OCI-LY3 (cell line): ENCODE results near the gene RPUSD1.
A peak's percentile ranks its signal among the peaks of the same experiment; 100 is the strongest.

Source experiments
- H2AFZ ChIP-seq: fragments of 200-600, 300-600 bp; shearing (Covaris generic); 2 replicates; pipeline ENCODE4 v1.6.0; 2014; ENCODE audit warnings: antibody characterized with exemption, low read depth, low read length
- H3K27ac ChIP-seq: fragments of 200-600, 300-600 bp; sonication (generic); 2 replicates; pipeline ENCODE4 v1.5.1; 2014; ENCODE audit warnings: mild to moderate bottlenecking, low read length, moderate library complexity, mixed read lengths
- H3K27me3 ChIP-seq: fragments of 200-600, 300-600 bp; sonication (generic); 2 replicates; pipeline ENCODE4 v1.6.1; 2014; ENCODE audit warnings: low read depth, low read length, mixed read lengths
- H3K36me3 ChIP-seq: fragments of 200-600, 300-600 bp; sonication (generic); replicated peaks from 2 replicates; pipeline ENCODE3; 2014; ENCODE audit warnings: low read depth, low read length, mixed read lengths
- H3K4me1 ChIP-seq: fragments of 300-600, 200-600 bp; sonication (generic); 2 replicates; pipeline ENCODE4 v1.6.1; 2014; ENCODE audit warnings: low read length, mixed read lengths
- H3K4me2 ChIP-seq: fragments of 200-600, 300-600 bp; sonication (generic); 2 replicates; pipeline ENCODE4 v1.6.1; 2014; ENCODE audit warnings: low read length, mixed read lengths
- H3K4me3 ChIP-seq: fragments of 300-600, 200-600 bp; sonication (generic); 2 replicates; pipeline ENCODE4 v1.5.1; 2014; ENCODE audit warnings: antibody characterized with exemption, mild to moderate bottlenecking, low read length, moderate library complexity
- H3K79me2 ChIP-seq: fragments of 300-600, 200-600 bp; shearing (Covaris generic); 2 replicates; pipeline ENCODE4 v1.6.1; 2014; ENCODE audit warnings: mild to moderate bottlenecking, low read length, mixed read lengths
- H3K9ac ChIP-seq: fragments of 300-600, 200-600 bp; shearing (Covaris generic); 2 replicates; pipeline ENCODE4 v1.6.0; 2014; ENCODE audit warnings: mild to moderate bottlenecking, low read length, moderate library complexity
- H3K9me3 ChIP-seq: fragments of 200-600, 300-600 bp; shearing (Covaris generic); 2 replicates; pipeline ENCODE4 v1.6.1; 2014; ENCODE audit warnings: low read length, mixed read lengths; ENCODE audit not compliant: insufficient read depth
- H4K20me1 ChIP-seq: fragments of 200-600, 300-600 bp; sonication (generic); 2 replicates; pipeline ENCODE4 v1.6.1; 2016; ENCODE audit warnings: low read length, mixed read lengths; ENCODE audit not compliant: insufficient read depth
- EZH2phosphoT487 ChIP-seq: fragments of 200-600 bp; shearing (Covaris generic); IDR thresholded peaks from 2 replicates; pipeline ENCODE4 v1.6.1; 2018; ENCODE audit warnings: antibody characterized with exemption, mixed run types, low read depth
- TF ChIP-seq, protein P1 (sequence below): fragments of 200-600, 300-600 bp; sonication (generic); IDR thresholded peaks from 2 replicates; pipeline ENCODE4 v1.5.1; 2014; ENCODE audit warnings: antibody characterized with exemption, low read length, low read depth

Gene RPUSD1

DNA sequence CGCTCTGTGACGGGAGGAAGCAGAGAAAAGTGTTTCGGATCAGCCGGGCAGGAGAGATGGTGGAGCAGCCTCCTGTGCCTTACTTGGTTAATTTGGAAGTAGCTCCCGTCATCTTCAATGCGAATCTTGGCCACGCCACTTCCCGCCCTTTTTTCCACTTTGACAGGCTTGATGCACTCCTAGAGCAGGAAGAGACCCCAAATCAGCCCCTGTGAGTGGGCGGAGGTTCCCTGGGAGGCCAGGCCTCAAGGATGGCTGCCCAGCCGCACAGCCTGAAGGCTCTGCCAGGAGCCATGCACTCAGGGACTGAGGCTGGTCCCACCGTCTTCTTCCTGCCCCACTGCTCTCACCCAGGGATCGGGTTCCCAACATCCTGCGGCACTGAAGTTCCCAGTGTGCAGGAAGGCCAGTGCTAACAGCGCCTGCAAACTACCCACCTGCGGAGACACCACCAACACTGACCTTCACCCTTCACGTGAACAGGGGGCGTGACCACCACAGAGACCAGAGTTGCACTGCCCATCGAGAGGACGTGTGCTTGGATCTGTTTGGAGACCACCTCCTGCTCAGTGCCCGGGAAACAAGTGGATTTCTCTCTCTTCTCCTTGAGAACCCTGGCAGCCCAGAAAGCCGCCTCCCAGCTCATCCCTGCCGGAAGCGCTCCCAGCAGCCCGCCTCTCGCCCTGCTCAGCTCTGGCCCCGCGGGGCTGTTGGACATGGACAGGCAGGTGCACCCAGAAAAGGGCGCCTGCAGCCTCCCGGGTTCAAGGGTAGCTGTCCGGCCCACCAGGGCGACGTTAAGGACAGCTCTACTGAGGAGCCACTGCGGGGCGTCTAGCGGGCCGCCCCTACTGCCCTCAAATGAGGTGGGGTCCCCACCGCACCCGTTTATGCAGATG is 48.4 kb downstream of the RPUSD1 start:
- peaks cover 11% of the 10 kb centered on the region for H3K36me3 ChIP-seq
- H3K27me3 ChIP-seq = no peaks in the 10 kb centered on the region
- H3K4me3 ChIP-seq = peak overlapping the region; percentile 80
- H3K4me1 ChIP-seq = peaks cover 30% of the 10 kb centered on the region
- H3K9ac ChIP-seq = peak overlapping the region; percentile 82
- TF ChIP-seq, protein P1, sequence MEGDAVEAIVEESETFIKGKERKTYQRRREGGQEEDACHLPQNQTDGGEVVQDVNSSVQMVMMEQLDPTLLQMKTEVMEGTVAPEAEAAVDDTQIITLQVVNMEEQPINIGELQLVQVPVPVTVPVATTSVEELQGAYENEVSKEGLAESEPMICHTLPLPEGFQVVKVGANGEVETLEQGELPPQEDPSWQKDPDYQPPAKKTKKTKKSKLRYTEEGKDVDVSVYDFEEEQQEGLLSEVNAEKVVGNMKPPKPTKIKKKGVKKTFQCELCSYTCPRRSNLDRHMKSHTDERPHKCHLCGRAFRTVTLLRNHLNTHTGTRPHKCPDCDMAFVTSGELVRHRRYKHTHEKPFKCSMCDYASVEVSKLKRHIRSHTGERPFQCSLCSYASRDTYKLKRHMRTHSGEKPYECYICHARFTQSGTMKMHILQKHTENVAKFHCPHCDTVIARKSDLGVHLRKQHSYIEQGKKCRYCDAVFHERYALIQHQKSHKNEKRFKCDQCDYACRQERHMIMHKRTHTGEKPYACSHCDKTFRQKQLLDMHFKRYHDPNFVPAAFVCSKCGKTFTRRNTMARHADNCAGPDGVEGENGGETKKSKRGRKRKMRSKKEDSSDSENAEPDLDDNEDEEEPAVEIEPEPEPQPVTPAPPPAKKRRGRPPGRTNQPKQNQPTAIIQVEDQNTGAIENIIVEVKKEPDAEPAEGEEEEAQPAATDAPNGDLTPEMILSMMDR = no peak
- TF ChIP-seq EZH2phosphoT487 = no peak
- H3K27ac ChIP-seq = no peak overlapping the region
- H3K79me2 ChIP-seq = peaks cover 8% of the 10 kb centered on the region; the same call in 1 of the 2 replicates
- H3K9me3 ChIP-seq = no peaks in the 10 kb centered on the region
- H4K20me1 ChIP-seq = no peaks in the 10 kb centered on the region
- no peak overlapping the region for H2AFZ ChIP-seq
- H3K4me2 ChIP-seq = peak overlapping the region; percentile 93

DNA sequence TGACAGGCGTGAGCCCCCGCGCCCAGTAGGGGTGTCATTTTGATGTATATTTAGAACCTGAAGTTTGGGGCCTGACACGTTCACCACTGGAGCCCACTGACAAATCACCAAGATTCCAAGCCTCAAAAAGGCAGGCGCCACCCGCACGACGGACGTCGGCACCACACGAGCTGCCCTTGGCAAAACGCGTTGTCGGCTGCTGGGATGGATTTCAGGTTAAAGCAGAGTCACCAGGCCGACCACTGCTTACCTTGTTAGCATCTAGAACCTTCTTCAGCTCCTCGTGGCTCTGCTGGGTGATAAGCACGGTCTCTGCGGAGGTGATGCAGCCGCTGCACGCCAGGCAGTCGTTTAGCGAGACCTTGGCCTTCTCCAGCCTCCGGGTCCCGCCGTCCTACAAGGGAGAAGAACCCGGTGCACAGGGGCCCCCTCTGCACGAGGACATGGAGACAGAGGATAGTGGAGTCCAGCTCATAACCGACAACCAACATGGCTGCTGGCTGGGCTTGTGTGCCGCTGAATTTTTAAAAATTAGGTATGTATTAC is 51.2 kb downstream of the RPUSD1 start:
- Histone ChIP-seq H3K9me3 (no peaks in the 10 kb centered on the region), H2AFZ (no peak overlapping the region), H3K4me3 (no peak overlapping the region), H3K27ac (peak overlapping the region; percentile 66; the same call in 1 of the 2 replicates), H3K27me3 (no peaks in the 10 kb centered on the region), H3K36me3 (peaks cover 11% of the 10 kb centered on the region), H4K20me1 (no peaks in the 10 kb centered on the region), H3K4me1 (peaks cover 30% of the 10 kb centered on the region), H3K9ac (no peak overlapping the region), H3K79me2 (peaks cover 8% of the 10 kb centered on the region; the same call in 1 of the 2 replicates), H3K4me2 (no peak overlapping the region)
- TF ChIP-seq, protein P1 = no peak
- TF ChIP-seq EZH2phosphoT487 = no peak

GRCh38 chr16:735982-736453 is 52.2 kb downstream of the RPUSD1 start:
- Histone ChIP-seq H3K36me3 (peaks cover 11% of the 10 kb centered on the region), H3K9me3 (no peaks in the 10 kb centered on the region), H3K79me2 (peaks cover 8% of the 10 kb centered on the region; the same call in 1 of the 2 replicates), H3K4me2 (peak overlapping the region; percentile 18), H3K27me3 (no peaks in the 10 kb centered on the region), H4K20me1 (no peaks in the 10 kb centered on the region), H3K4me1 (peaks cover 30% of the 10 kb centered on the region), H3K4me3 (0 out of 2 replicates have a peak overlapping the region, but pooled peaks have one; percentile 5), H3K9ac (peak overlapping the region; percentile 42; the same call in 1 of the 2 replicates), H3K27ac (peak overlapping the region; percentile 66), H2AFZ (no peak overlapping the region)
- no peak for TF ChIP-seq EZH2phosphoT487
- TF ChIP-seq, protein P1 = no peak
